OCI-LY3 (cell line): ENCODE data around the gene CYP11A1.
A peak's percentile ranks its signal among the peaks of the same experiment; 100 is the strongest.
"Not testable (repeated sequence)": the region's sequence is repeated elsewhere in the genome, so short reads cannot be mapped to it uniquely, and the experiment has no call there.

Experiments used
- H2AFZ ChIP-seq: fragments of 200-600, 300-600 bp; shearing (Covaris generic); 2 replicates; pipeline ENCODE4 v1.6.0; 2014; ENCODE audit warnings: antibody characterized with exemption, low read depth, low read length
- H3K27ac ChIP-seq: fragments of 200-600, 300-600 bp; sonication (generic); 2 replicates; pipeline ENCODE4 v1.5.1; 2014; ENCODE audit warnings: mild to moderate bottlenecking, low read length, moderate library complexity, mixed read lengths
- H3K27me3 ChIP-seq: fragments of 200-600, 300-600 bp; sonication (generic); 2 replicates; pipeline ENCODE4 v1.6.1; 2014; ENCODE audit warnings: low read depth, low read length, mixed read lengths
- H3K36me3 ChIP-seq: fragments of 200-600, 300-600 bp; sonication (generic); replicated peaks from 2 replicates; pipeline ENCODE3; 2014; ENCODE audit warnings: low read depth, low read length, mixed read lengths
- H3K4me1 ChIP-seq: fragments of 300-600, 200-600 bp; sonication (generic); 2 replicates; pipeline ENCODE4 v1.6.1; 2014; ENCODE audit warnings: low read length, mixed read lengths
- H3K4me2 ChIP-seq: fragments of 200-600, 300-600 bp; sonication (generic); 2 replicates; pipeline ENCODE4 v1.6.1; 2014; ENCODE audit warnings: low read length, mixed read lengths
- H3K4me3 ChIP-seq: fragments of 300-600, 200-600 bp; sonication (generic); 2 replicates; pipeline ENCODE4 v1.5.1; 2014; ENCODE audit warnings: antibody characterized with exemption, mild to moderate bottlenecking, low read length, moderate library complexity
- H3K79me2 ChIP-seq: fragments of 300-600, 200-600 bp; shearing (Covaris generic); 2 replicates; pipeline ENCODE4 v1.6.1; 2014; ENCODE audit warnings: mild to moderate bottlenecking, low read length, mixed read lengths
- H3K9ac ChIP-seq: fragments of 300-600, 200-600 bp; shearing (Covaris generic); 2 replicates; pipeline ENCODE4 v1.6.0; 2014; ENCODE audit warnings: mild to moderate bottlenecking, low read length, moderate library complexity
- H3K9me3 ChIP-seq: fragments of 200-600, 300-600 bp; shearing (Covaris generic); 2 replicates; pipeline ENCODE4 v1.6.1; 2014; ENCODE audit warnings: low read length, mixed read lengths; ENCODE audit not compliant: insufficient read depth
- H4K20me1 ChIP-seq: fragments of 200-600, 300-600 bp; sonication (generic); 2 replicates; pipeline ENCODE4 v1.6.1; 2016; ENCODE audit warnings: low read length, mixed read lengths; ENCODE audit not compliant: insufficient read depth
- EZH2phosphoT487 ChIP-seq: fragments of 200-600 bp; shearing (Covaris generic); IDR thresholded peaks from 2 replicates; pipeline ENCODE4 v1.6.1; 2018; ENCODE audit warnings: antibody characterized with exemption, mixed run types, low read depth
- TF ChIP-seq, protein P1 (sequence below): fragments of 200-600, 300-600 bp; sonication (generic); IDR thresholded peaks from 2 replicates; pipeline ENCODE4 v1.5.1; 2014; ENCODE audit warnings: antibody characterized with exemption, low read length, low read depth

The CYP11A1 gene

GRCh38 chr15:74390647-74391288 lies 23.3 kb upstream of the CYP11A1 start:
- Histone ChIP-seq H3K27me3 (no peaks in the 10 kb centered on the region), H4K20me1 (no peaks in the 10 kb centered on the region), H3K4me1 (peaks cover 98% of the 10 kb centered on the region), H2AFZ (no peak overlapping the region), H3K9ac (peak overlapping the region; percentile 60; the same call in 1 of the 2 replicates), H3K4me2 (peak overlapping the region; percentile 44), H3K36me3 (no peaks in the 10 kb centered on the region), H3K79me2 (peaks cover 16% of the 10 kb centered on the region), H3K27ac (peak overlapping the region; percentile 95), H3K9me3 (no peaks in the 10 kb centered on the region), H3K4me3 (no peak overlapping the region)
- TF ChIP-seq EZH2phosphoT487, result no peak
- TF ChIP-seq, protein P1, sequence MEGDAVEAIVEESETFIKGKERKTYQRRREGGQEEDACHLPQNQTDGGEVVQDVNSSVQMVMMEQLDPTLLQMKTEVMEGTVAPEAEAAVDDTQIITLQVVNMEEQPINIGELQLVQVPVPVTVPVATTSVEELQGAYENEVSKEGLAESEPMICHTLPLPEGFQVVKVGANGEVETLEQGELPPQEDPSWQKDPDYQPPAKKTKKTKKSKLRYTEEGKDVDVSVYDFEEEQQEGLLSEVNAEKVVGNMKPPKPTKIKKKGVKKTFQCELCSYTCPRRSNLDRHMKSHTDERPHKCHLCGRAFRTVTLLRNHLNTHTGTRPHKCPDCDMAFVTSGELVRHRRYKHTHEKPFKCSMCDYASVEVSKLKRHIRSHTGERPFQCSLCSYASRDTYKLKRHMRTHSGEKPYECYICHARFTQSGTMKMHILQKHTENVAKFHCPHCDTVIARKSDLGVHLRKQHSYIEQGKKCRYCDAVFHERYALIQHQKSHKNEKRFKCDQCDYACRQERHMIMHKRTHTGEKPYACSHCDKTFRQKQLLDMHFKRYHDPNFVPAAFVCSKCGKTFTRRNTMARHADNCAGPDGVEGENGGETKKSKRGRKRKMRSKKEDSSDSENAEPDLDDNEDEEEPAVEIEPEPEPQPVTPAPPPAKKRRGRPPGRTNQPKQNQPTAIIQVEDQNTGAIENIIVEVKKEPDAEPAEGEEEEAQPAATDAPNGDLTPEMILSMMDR, result peak; percentile 32

DNA sequence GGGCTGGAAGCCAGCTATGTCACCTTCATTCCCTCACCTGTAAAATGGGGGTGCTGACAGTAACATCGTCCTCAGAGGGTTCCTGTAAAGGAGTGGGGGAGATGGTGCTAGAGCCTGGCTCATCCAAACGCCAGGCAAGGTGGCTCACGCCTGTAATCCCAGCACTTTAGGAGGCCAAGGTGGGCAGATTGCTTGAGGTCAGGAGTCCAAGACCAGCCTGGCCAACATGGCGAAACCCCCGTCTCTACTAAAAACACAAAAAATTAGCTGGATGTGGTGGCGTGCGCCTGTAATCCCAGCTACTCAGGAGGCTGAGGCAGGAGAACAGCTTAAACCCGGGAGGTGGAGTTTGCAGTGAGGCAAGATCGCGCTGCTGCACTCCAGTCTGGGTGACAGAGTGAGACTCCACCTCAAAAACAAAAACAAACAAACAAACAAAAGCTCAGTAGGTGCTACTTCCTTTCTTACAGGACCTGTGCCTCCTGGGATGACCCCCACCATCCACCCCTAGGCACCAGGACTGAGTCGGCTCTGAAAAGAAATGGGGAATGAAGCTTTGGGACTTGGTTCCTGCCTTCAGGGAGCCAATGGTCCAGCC lies 22.7 kb upstream of the CYP11A1 start:
- peaks cover 98% of the 10 kb centered on the region for H3K4me1 ChIP-seq
- not testable (repeated sequence) for H3K4me3 ChIP-seq, H3K27me3 ChIP-seq, H3K9me3 ChIP-seq, H4K20me1 ChIP-seq, H3K9ac ChIP-seq, H3K36me3 ChIP-seq, H2AFZ ChIP-seq
- peaks cover 15% of the 10 kb centered on the region for H3K79me2 ChIP-seq
- peak overlapping the region; percentile 95; the same call in 1 of the 2 replicates for H3K27ac ChIP-seq
- H3K4me2 ChIP-seq, result peak overlapping the region; percentile 44; the same call in 1 of the 2 replicates

- Histone ChIP-seq H2AFZ (no peak overlapping the region), H3K4me2 (no peak overlapping the region), H3K27me3 (no peaks in the 10 kb centered on the region), H3K36me3 (no peaks in the 10 kb centered on the region), H3K9ac (no peak overlapping the region; the same call in 1 of the 2 replicates), H4K20me1 (no peaks in the 10 kb centered on the region), H3K27ac (peak overlapping the region; percentile 2; the same call in 1 of the 2 replicates), H3K4me1 (peaks cover 96% of the 10 kb centered on the region), H3K4me3 (no peak overlapping the region), H3K9me3 (no peaks in the 10 kb centered on the region), H3K79me2 (peaks cover 15% of the 10 kb centered on the region)
- TF ChIP-seq, protein P1, result no peak
- no peak for TF ChIP-seq EZH2phosphoT487
These were observed 22.0 kb upstream of the CYP11A1 start for GRCh38 chr15:74389241-74390048.

GRCh38 chr15:74388363-74388951 lies 21.0 kb upstream of the CYP11A1 start:
- H3K9ac ChIP-seq, result peak overlapping the region; percentile 89; the same call in 1 of the 2 replicates
- H3K4me1 ChIP-seq, result peaks cover 96% of the 10 kb centered on the region
- H3K4me3 ChIP-seq, result no peak overlapping the region
- no peak for TF ChIP-seq EZH2phosphoT487
- TF ChIP-seq, protein P1, result no peak
- peaks cover 16% of the 10 kb centered on the region for H3K79me2 ChIP-seq
- H2AFZ ChIP-seq, result no peak overlapping the region
- no peaks in the 10 kb centered on the region for H3K9me3 ChIP-seq
- H3K27me3 ChIP-seq, result no peaks in the 10 kb centered on the region
- H3K27ac ChIP-seq, result peak overlapping the region; percentile 89; the same call in 1 of the 2 replicates
- H3K36me3 ChIP-seq, result no peaks in the 10 kb centered on the region
- H3K4me2 ChIP-seq, result no peak overlapping the region; the same call in 1 of the 2 replicates
- H4K20me1 ChIP-seq, result no peaks in the 10 kb centered on the region
